Mammary epithelial cell (primary cell): ENCODE data around the gene LBHD2.

Experiments
- CTCF ChIP-seq, 2 donors: IDR thresholded peaks in 1 of 2; conservative IDR thresholded peaks in 1 of 2; 2 replicates each; pipeline ENCODE4 v1.5.1; 2011 to 2012; ENCODE audit warnings: inconsistent platforms in 2 of 2, low read length in 2 of 2, mild to moderate bottlenecking in 2 of 2, control low read depth in 1 of 2, low read depth in 1 of 2; ENCODE audit not compliant: insufficient read depth in 1 of 2; ENCODE audit errors: extremely low read depth in 1 of 2
- EZH2 ChIP-seq: IDR thresholded peaks from 2 replicates; pipeline ENCODE4 v1.6.1; 2012; ENCODE audit warnings: low read length, inconsistent platforms, borderline replicate concordance

GRCh38 chr14:103130017-103130764, 46.2 kb downstream of the LBHD2 start:
- TF ChIP-seq CTCF (conservative IDR thresholded peaks at IDR 0.05 in 1 of 2, IDR thresholded peaks at IDR 0.05 in 1 of 2; ENCODE audit: extremely low read depth in 1 of 2, insufficient read depth in 1 of 2, low read depth in 1 of 2, low read length in 2 of 2) (no peak), EZH2 (no peak)
